Mesendoderm (in vitro differentiated cells): ENCODE measurements around the gene IRAK2.

Experiments
- DNase-seq: peaks from one replicate; pipeline ENCODE4 v3.0.0; 2013
- H2AK5ac ChIP-seq: 2 replicates; pipeline ENCODE4 v1.6.1; 2013; ENCODE audit warnings: low read length, inconsistent platforms
- H2BK120ac ChIP-seq: 2 replicates; pipeline ENCODE4 v1.6.1; 2013; ENCODE audit warnings: low read depth, mild to moderate bottlenecking, low read length, moderate library complexity, mixed read lengths
- H2BK15ac ChIP-seq: replicated peaks from 2 replicates; pipeline ENCODE4 v1.6.1; 2013; ENCODE audit warnings: low read depth, mild to moderate bottlenecking, moderate library complexity
- H2BK5ac ChIP-seq: 2 replicates; pipeline ENCODE4 v1.6.1; 2013; ENCODE audit warnings: low read length, inconsistent platforms
- H3K18ac ChIP-seq: 2 replicates; pipeline ENCODE4 v1.6.1; 2013; ENCODE audit warnings: mild to moderate bottlenecking, low read length, mixed read lengths
- H3K23ac ChIP-seq: one replicate; pipeline ENCODE4 v1.6.1; 2013; ENCODE audit warnings: low read length
- H3K27ac ChIP-seq: 2 replicates; pipeline ENCODE4 v1.5.1; 2013; ENCODE audit warnings: low read depth, mild to moderate bottlenecking, inconsistent platforms, low read length, moderate library complexity
- H3K27me3 ChIP-seq: 2 replicates; pipeline ENCODE4 v1.6.1; 2013; ENCODE audit warnings: low read length, control low read depth, mild to moderate bottlenecking, inconsistent platforms; ENCODE audit not compliant: insufficient read depth, poor library complexity
- H3K36me3 ChIP-seq: 2 replicates; pipeline ENCODE4 v1.6.1; 2013; ENCODE audit warnings: low read length, inconsistent platforms; ENCODE audit not compliant: control insufficient read depth, insufficient read depth
- H3K4ac ChIP-seq: one replicate; pipeline ENCODE4 v1.6.1; 2013; ENCODE audit warnings: low read depth, mild to moderate bottlenecking, low read length, moderate library complexity
- H3K4me1 ChIP-seq: 2 replicates; pipeline ENCODE4 v1.6.1; 2013; ENCODE audit warnings: low read depth, low read length, inconsistent platforms; ENCODE audit not compliant: control insufficient read depth
- H3K4me2 ChIP-seq: 2 replicates; pipeline ENCODE4 v1.6.1; 2013; ENCODE audit warnings: low read length
- H3K4me3 ChIP-seq: 2 replicates; pipeline ENCODE4 v1.5.1; 2013; ENCODE audit warnings: mild to moderate bottlenecking, low read length
- H3K56ac ChIP-seq: one replicate; pipeline ENCODE4 v1.6.1; 2013; ENCODE audit warnings: low read length
- H3K79me1 ChIP-seq: 2 replicates; pipeline ENCODE4 v1.6.1; 2013; ENCODE audit warnings: low read length, inconsistent platforms
- H3K79me2 ChIP-seq: 2 replicates; pipeline ENCODE4 v1.6.1; 2013; ENCODE audit warnings: mild to moderate bottlenecking, low read length; ENCODE audit not compliant: control insufficient read depth, insufficient read depth
- H3K9ac ChIP-seq: 2 replicates; pipeline ENCODE4 v1.6.1; 2013; ENCODE audit warnings: low read length, inconsistent platforms
- H4K5ac ChIP-seq: one replicate; pipeline ENCODE4 v1.6.1; 2013; ENCODE audit warnings: low read length
- H4K8ac ChIP-seq: one replicate; pipeline ENCODE4 v1.6.1; 2013; ENCODE audit warnings: low read depth, mild to moderate bottlenecking, control low read depth, low read length, moderate library complexity
- WGBS: extraction: QIAGEN DNeasy Blood & Tissue Kit; methylation state at CpG from one replicate; pipeline ENCODE4 v1.1.7; 2013; ENCODE audit warnings: low lambda C conversion rate, missing lambda C conversion rate; ENCODE audit not compliant: insufficient coverage; ENCODE audit errors: extremely low coverage; 5-methylcytosine and 5-hydroxymethylcytosine counted together

IRAK2 gene

GRCh38 chr3:10198761-10199649 is 34.3 kb downstream of the IRAK2 start:
- no peaks in the 10 kb centered on the region for H3K4me1 ChIP-seq
- H3K18ac ChIP-seq = no peak overlapping the region
- H2BK15ac ChIP-seq = no peak overlapping the region
- no peak overlapping the region for H3K9ac ChIP-seq
- WGBS = no CpG with 5 or more reads among the region's 12 CpGs
- H4K5ac ChIP-seq = no peak overlapping the region
- H3K4me3 ChIP-seq = no peak overlapping the region
- no peak overlapping the region for H2BK120ac ChIP-seq
- no peak for DNase-seq
- H3K4me2 ChIP-seq = no peak overlapping the region
- no peak overlapping the region for H3K23ac ChIP-seq
- H3K27me3 ChIP-seq = no peaks in the 10 kb centered on the region
- no peak overlapping the region for H4K8ac ChIP-seq
- no peaks in the 10 kb centered on the region for H3K36me3 ChIP-seq
- no peak overlapping the region for H3K56ac ChIP-seq
- H2BK5ac ChIP-seq = no peak overlapping the region
- H3K79me1 ChIP-seq = no peaks in the 10 kb centered on the region
- no peak overlapping the region for H3K27ac ChIP-seq
- H3K4ac ChIP-seq = no peak overlapping the region
- H2AK5ac ChIP-seq = no peak overlapping the region
- H3K79me2 ChIP-seq = no peaks in the 10 kb centered on the region

- WGBS = no CpG with 5 or more reads among the region's 2 CpGs
- Histone ChIP-seq H3K27ac (no peak overlapping the region), H3K4ac (no peak overlapping the region)
Observed at GRCh38 chr3:10204921-10205320, 40.2 kb downstream of the IRAK2 start.

GRCh38 chr3:10205451-10206165 is 40.9 kb downstream of the IRAK2 start:
- Histone ChIP-seq H3K4me3 (no peak overlapping the region), H3K4me2 (no peak overlapping the region), H3K79me1 (no peaks in the 10 kb centered on the region), H2BK15ac (no peak overlapping the region), H4K5ac (no peak overlapping the region), H3K27ac (no peak overlapping the region), H3K36me3 (no peaks in the 10 kb centered on the region), H3K79me2 (no peaks in the 10 kb centered on the region), H3K56ac (no peak overlapping the region), H3K4me1 (no peaks in the 10 kb centered on the region), H3K9ac (no peak overlapping the region), H4K8ac (no peak overlapping the region), H3K27me3 (no peaks in the 10 kb centered on the region), H2AK5ac (no peak overlapping the region), H3K23ac (no peak overlapping the region), H2BK120ac (no peak overlapping the region), H3K4ac (no peak overlapping the region), H2BK5ac (no peak overlapping the region), H3K18ac (no peak overlapping the region)
- WGBS = no CpG with 5 or more reads among the region's 7 CpGs
- DNase-seq = no peak

More at GRCh38 chr3:10204921-10205320, 40.2 kb downstream of the IRAK2 start:
- no peak overlapping the region for H3K9ac ChIP-seq
- H2AK5ac ChIP-seq = no peak overlapping the region
- H3K4me1 ChIP-seq = no peaks in the 10 kb centered on the region
- H2BK15ac ChIP-seq = no peak overlapping the region
- no peak overlapping the region for H3K4me3 ChIP-seq
- no peak overlapping the region for H4K5ac ChIP-seq
- no peak overlapping the region for H2BK120ac ChIP-seq
- H3K18ac ChIP-seq = no peak overlapping the region
- no peak overlapping the region for H4K8ac ChIP-seq
- no peaks in the 10 kb centered on the region for H3K79me2 ChIP-seq
- no peak overlapping the region for H3K4me2 ChIP-seq
- no peak overlapping the region for H3K56ac ChIP-seq
- no peak for DNase-seq
- no peak overlapping the region for H2BK5ac ChIP-seq
- H3K79me1 ChIP-seq = no peaks in the 10 kb centered on the region
- H3K27me3 ChIP-seq = no peaks in the 10 kb centered on the region
- H3K36me3 ChIP-seq = no peaks in the 10 kb centered on the region
- H3K23ac ChIP-seq = no peak overlapping the region

GRCh38 chr3:10206166-10206511 is 41.4 kb downstream of the IRAK2 start:
- Histone ChIP-seq H3K4me3 (no peak overlapping the region), H3K56ac (no peak overlapping the region), H2BK15ac (no peak overlapping the region), H2BK120ac (no peak overlapping the region), H3K27ac (no peak overlapping the region), H2BK5ac (no peak overlapping the region), H3K4me1 (no peaks in the 10 kb centered on the region), H3K4ac (no peak overlapping the region), H4K8ac (no peak overlapping the region), H3K27me3 (no peaks in the 10 kb centered on the region), H4K5ac (no peak overlapping the region), H3K18ac (no peak overlapping the region), H3K79me2 (no peaks in the 10 kb centered on the region), H2AK5ac (no peak overlapping the region), H3K9ac (no peak overlapping the region), H3K23ac (no peak overlapping the region), H3K79me1 (no peaks in the 10 kb centered on the region), H3K36me3 (no peaks in the 10 kb centered on the region), H3K4me2 (no peak overlapping the region)
- no CpG with 5 or more reads among the region's 5 CpGs for WGBS
- peak; percentile 14 for DNase-seq

- Histone ChIP-seq H3K23ac (no peak overlapping the region), H3K56ac (no peak overlapping the region), H3K79me2 (no peaks in the 10 kb centered on the region), H3K79me1 (no peaks in the 10 kb centered on the region), H3K18ac (no peak overlapping the region), H3K27me3 (no peaks in the 10 kb centered on the region), H3K4ac (no peak overlapping the region), H3K36me3 (no peaks in the 10 kb centered on the region), H4K5ac (no peak overlapping the region), H3K4me2 (no peak overlapping the region), H2AK5ac (no peak overlapping the region), H3K27ac (no peak overlapping the region), H2BK15ac (no peak overlapping the region), H4K8ac (no peak overlapping the region), H2BK5ac (no peak overlapping the region), H3K9ac (no peak overlapping the region), H3K4me1 (no peaks in the 10 kb centered on the region), H2BK120ac (no peak overlapping the region), H3K4me3 (no peak overlapping the region)
- DNase-seq = no peak
- no CpG with 5 or more reads among the region's 9 CpGs for WGBS
Observed at GRCh38 chr3:10213156-10213792, 48.6 kb downstream of the IRAK2 start.
